Left lung (tissue), 10 donors: ENCODE results near the gene MIS18BP1. TPM values are rescaled to one million over a fixed set of nuclear protein-coding genes. Genes with fewer than 3 reads are reported as not detected.

ENCODE experiments used
- ATAC-seq: fragments of 200-7000 bp; cut with Tn5 transposase; one replicate; pipeline ENCODE4 v1.9.1; 2020; ENCODE audit warnings: moderate library complexity
- DNase-seq, 4 donors: peaks; one replicate each; pipeline ENCODE4 v3.0.0-alpha.2; 2013 to 2020
- H3K27ac ChIP-seq, 2 donors: fragments of 200-600 bp; sonication (generic) in 1 of 2; one replicate each; pipeline versions ENCODE4 v1.5.0 to v1.8.0; 2020 to 2021
- H3K27me3 ChIP-seq, 2 donors: fragments of 200-600 bp; sonication (generic) in 1 of 2; one replicate each; pipeline versions ENCODE4 v1.5.0 to v1.8.0; 2020 to 2021
- H3K36me3 ChIP-seq, 2 donors: fragments of 200-600 bp; sonication (generic) in 1 of 2; one replicate each; pipeline versions ENCODE4 v1.5.0 to v1.8.0; 2020 to 2021
- H3K4me1 ChIP-seq, 2 donors: fragments of 200-600 bp; one replicate each; pipeline ENCODE4 v1.8.0; 2021
- H3K4me3 ChIP-seq, 2 donors: fragments of 200-600 bp; sonication (generic) in 1 of 2; one replicate each; pipeline versions ENCODE4 v1.5.0 to v1.8.0; 2020 to 2021; ENCODE audit warnings: mild to moderate bottlenecking in 1 of 2
- H3K9me3 ChIP-seq, 2 donors: fragments of 200-600 bp; sonication (generic) in 1 of 2; one replicate each; pipeline versions ENCODE4 v1.5.0 to v1.8.0; 2020 to 2021
- CTCF ChIP-seq, 2 donors: fragments of 200-600 bp; sonication (generic) in 1 of 2; IDR thresholded peaks; one replicate each; pipeline versions ENCODE4 v1.5.0 to v1.8.0; 2021; ENCODE audit warnings: antibody characterized with exemption in 2 of 2
- intact Hi-C, 2 donors: fragments of 100-400 bp; cut with DNase I; formaldehyde crosslinking; loops; one replicate each; pipeline versions ENCODE4 v1.11.2 to v1.14.2; 2022
- polyA plus RNA-seq, 6 donors: library from polyadenylated mRNA; unstranded; fragments of 120-200 nt; gene quantifications; one replicate each; pipeline ENCODE4 v1.2.1, GENCODE V29; 2013; ENCODE audit not compliant: insufficient read length in 6 of 6
- total RNA-seq, 2 donors: library from RNA; stranded (reverse); fragmentation: NEBNext Ultra II Directional; extraction: Animal tissue kit (Norgen Biotek cat#: 25700); gene quantifications; one replicate each; pipeline ENCODE4 v1.2.1, GENCODE V29; 2021
- donor health status: DM: no; HTN: yes; CAD: no.
- donor health status: DM: no; HTN: no; CAD: no.

MIS18BP1 gene
- total and polyA plus RNA-seq, 8 donors: 22.2 to 74.6 (median 51.5) TPM

- intact Hi-C loops: no loop called here
These were observed 58.0 kb downstream of the MIS18BP1 start for GRCh38 chr14:45194964-45195363.

GRCh38 chr14:45185100-45185814 is 67.7 kb downstream of the MIS18BP1 start:
- Histone ChIP-seq H3K4me1 (no peaks in the 10 kb centered on the region), H3K27ac (no peak overlapping the region), H3K36me3 (no peaks in the 10 kb centered on the region), H3K9me3 (no peaks in the 10 kb centered on the region), H3K27me3 (no peaks in the 10 kb centered on the region), H3K4me3 (no peak overlapping the region)
- ATAC-seq: no peak
- no peak for TF ChIP-seq CTCF (IDR thresholded peaks at IDR 0.05)
- DNase-seq: no peak
- intact Hi-C loops: no loop called here

More at GRCh38 chr14:45194964-45195363, 58.0 kb downstream of the MIS18BP1 start:
- H3K27me3 ChIP-seq: no peaks in the 10 kb centered on the region
- no peak for ATAC-seq
- no peak for DNase-seq
- H3K36me3 ChIP-seq: no peaks in the 10 kb centered on the region
- no peaks in the 10 kb centered on the region for H3K9me3 ChIP-seq
- no peak for TF ChIP-seq CTCF (IDR thresholded peaks at IDR 0.05)
- H3K27ac ChIP-seq: no peak overlapping the region
- H3K4me3 ChIP-seq: no peak overlapping the region
- H3K4me1 ChIP-seq: no peaks in the 10 kb centered on the region

- H3K27ac ChIP-seq: no peak overlapping the region
- no peaks in the 10 kb centered on the region for H3K4me1 ChIP-seq
- DNase-seq (no peak), ATAC-seq (no peak)
- H3K27me3 ChIP-seq: no peaks in the 10 kb centered on the region
- no peak for TF ChIP-seq CTCF (IDR thresholded peaks at IDR 0.05)
- intact Hi-C loops: no loop called here
- no peaks in the 10 kb centered on the region for H3K36me3 ChIP-seq
- no peak overlapping the region for H3K4me3 ChIP-seq
- no peaks in the 10 kb centered on the region for H3K9me3 ChIP-seq
These were observed 71.2 kb downstream of the MIS18BP1 start for GRCh38 chr14:45181806-45182205.

- H3K9me3 ChIP-seq: no peaks in the 10 kb centered on the region
- H3K4me1 ChIP-seq: no peaks in the 10 kb centered on the region
- H3K36me3 ChIP-seq: no peaks in the 10 kb centered on the region
- no peak overlapping the region for H3K4me3 ChIP-seq
- no peak for TF ChIP-seq CTCF (IDR thresholded peaks at IDR 0.05)
- ATAC-seq (no peak), DNase-seq (no peak)
- no peaks in the 10 kb centered on the region for H3K27me3 ChIP-seq
- no peak overlapping the region for H3K27ac ChIP-seq
- intact Hi-C loops: no loop called here
These were observed 71.7 kb downstream of the MIS18BP1 start for GRCh38 chr14:45181329-45181728.

GRCh38 chr14:45177076-45177475 is 75.9 kb downstream of the MIS18BP1 start:
- DNase-seq (peak in 1 of 4 donors; percentile 22), ATAC-seq (no peak)
- no peak overlapping the region for H3K4me3 ChIP-seq
- no peaks in the 10 kb centered on the region for H3K9me3 ChIP-seq
- intact Hi-C loops: no loop called here
- no peaks in the 10 kb centered on the region for H3K4me1 ChIP-seq
- no peak for TF ChIP-seq CTCF (IDR thresholded peaks at IDR 0.05)
- H3K36me3 ChIP-seq: no peaks in the 10 kb centered on the region
- no peaks in the 10 kb centered on the region for H3K27me3 ChIP-seq
- no peak overlapping the region for H3K27ac ChIP-seq
